Measurements from ENCODE around the gene FAAP100. TPM values are rescaled to one million over a fixed set of nuclear protein-coding genes. Genes with fewer than 3 reads are reported as not detected.
A peak's percentile ranks its signal among the peaks of the same experiment; 100 is the strongest.

Gene FAAP100
- total RNA-seq, 6 experiments from 2014 or later, result 21.9 to 27.7 (median 23.9) TPM

GRCh38 chr17:81539571-81539900 is 12.6 kb downstream of the FAAP100 start:
- Mint-ChIP-seq H3K36me3 (ENCODE audit: low read depth) (no peaks in the 10 kb centered on the region), H3K4me3 (no peak overlapping the region), H3K27me3 (ENCODE audit: insufficient read depth) (peaks cover 8% of the 10 kb centered on the region), H3K27ac (no peak overlapping the region), H3K9me3 (no peaks in the 10 kb centered on the region), H3K4me1 (ENCODE audit: low read depth) (no peaks in the 10 kb centered on the region)
- no peak for DNase-seq
- no peak for TF ChIP-seq CTCF (IDR thresholded peaks at IDR 0.05)

- peaks cover 8% of the 10 kb centered on the region for H3K27me3 Mint-ChIP-seq (ENCODE audit: insufficient read depth)
- no peak for DNase-seq
- H3K36me3 Mint-ChIP-seq (ENCODE audit: low read depth), result no peaks in the 10 kb centered on the region
- no peak overlapping the region for H3K4me3 Mint-ChIP-seq
- H3K27ac Mint-ChIP-seq, result no peak overlapping the region
- TF ChIP-seq CTCF (IDR thresholded peaks at IDR 0.05), result no peak
- no peaks in the 10 kb centered on the region for H3K9me3 Mint-ChIP-seq
- H3K4me1 Mint-ChIP-seq (ENCODE audit: low read depth), result no peaks in the 10 kb centered on the region
Observed at GRCh38 chr17:81538651-81539570, 13.2 kb downstream of the FAAP100 start.

GRCh38 chr17:81537856-81538555 is 14.1 kb downstream of the FAAP100 start:
- no peak for DNase-seq
- Mint-ChIP-seq H3K4me3 (no peak overlapping the region), H3K36me3 (ENCODE audit: low read depth) (no peaks in the 10 kb centered on the region), H3K9me3 (no peaks in the 10 kb centered on the region), H3K27ac (no peak overlapping the region), H3K27me3 (ENCODE audit: insufficient read depth) (peaks cover 10% of the 10 kb centered on the region), H3K4me1 (ENCODE audit: low read depth) (no peaks in the 10 kb centered on the region)
- no peak for TF ChIP-seq CTCF (IDR thresholded peaks at IDR 0.05)

- Mint-ChIP-seq H3K9me3 (no peaks in the 10 kb centered on the region), H3K27me3 (ENCODE audit: insufficient read depth) (peaks cover 10% of the 10 kb centered on the region), H3K36me3 (ENCODE audit: low read depth) (no peaks in the 10 kb centered on the region), H3K4me1 (ENCODE audit: low read depth) (no peaks in the 10 kb centered on the region), H3K4me3 (no peak overlapping the region), H3K27ac (no peak overlapping the region)
- no peak for DNase-seq
- TF ChIP-seq CTCF (IDR thresholded peaks at IDR 0.05), result peak; percentile 75
Observed at GRCh38 chr17:81537343-81537855, 14.8 kb downstream of the FAAP100 start.

GRCh38 chr17:81536299-81537290 is 15.6 kb downstream of the FAAP100 start:
- Mint-ChIP-seq H3K9me3 (no peaks in the 10 kb centered on the region), H3K4me1 (ENCODE audit: low read depth) (no peaks in the 10 kb centered on the region), H3K36me3 (ENCODE audit: low read depth) (no peaks in the 10 kb centered on the region), H3K4me3 (no peak overlapping the region), H3K27ac (no peak overlapping the region), H3K27me3 (ENCODE audit: insufficient read depth) (peaks cover 10% of the 10 kb centered on the region)
- no peak for TF ChIP-seq CTCF (IDR thresholded peaks at IDR 0.05)
- DNase-seq, result no peak

All from HFFc6 (cell line).